Upper lobe of left lung (tissue), 6 donors: ENCODE data around the gene LSM3. TPM values are rescaled to one million over a fixed set of nuclear protein-coding genes. Genes with fewer than 3 reads are reported as not detected.

Source experiments
- ATAC-seq, 2 donors: fragments of 200-7000 bp; cut with Tn5 transposase; one replicate each; pipeline ENCODE4 v1.9.1; 2022; ENCODE audit warnings: mild to moderate bottlenecking in 2 of 2, moderate library complexity in 2 of 2; ENCODE audit not compliant: low FRiP score in 2 of 2
- DNase-seq, 2 donors: peaks; one replicate each; pipeline ENCODE4 v3.0.0-alpha.2; 2019 to 2020
- H3K27ac ChIP-seq, 4 donors: fragments of 200-600 bp; sonication (generic); one replicate each; pipeline ENCODE4 v1.5.1; 2016 to 2019
- H3K27me3 ChIP-seq, 4 donors: fragments of 200-600 bp; sonication (generic); one replicate each; pipeline ENCODE4 v1.5.1; 2017 to 2019
- H3K36me3 ChIP-seq, 4 donors: fragments of 200-600 bp; sonication (generic); one replicate each; pipeline ENCODE4 v1.5.1; 2016 to 2019
- H3K4me1 ChIP-seq, 4 donors: fragments of 200-600 bp; sonication (generic); one replicate each; pipeline ENCODE4 v1.5.1; 2018 to 2019
- H3K4me3 ChIP-seq, 4 donors: fragments of 200-600 bp; sonication (generic); one replicate each; pipeline ENCODE4 v1.5.1; 2017 to 2019; ENCODE audit warnings: mild to moderate bottlenecking in 2 of 4, moderate library complexity in 1 of 4
- H3K9me3 ChIP-seq, 4 donors: fragments of 200-600 bp; sonication (generic); one replicate each; pipeline ENCODE4 v1.5.1; 2018 to 2019
- EP300 ChIP-seq, 4 donors: sonication (generic); formaldehyde crosslinking; IDR thresholded peaks; one replicate each; pipeline ENCODE4 v1.5.1; 2017; ENCODE audit warnings: antibody characterized with exemption in 4 of 4, control low read depth in 2 of 4
- POLR2A ChIP-seq, 4 donors: fragments of 450-650 bp; IDR thresholded peaks; one replicate each; pipeline ENCODE4 v1.5.1; 2016 to 2017; ENCODE audit warnings: antibody characterized with exemption in 4 of 4, mild to moderate bottlenecking in 2 of 4
- POLR2AphosphoS5 ChIP-seq, 2 donors: sonication (generic); formaldehyde crosslinking; IDR thresholded peaks; one replicate each; pipeline ENCODE4 v1.5.1; 2017; ENCODE audit warnings: antibody characterized with exemption in 2 of 2
- WGBS, 2 donors: methylation state at CpG; one replicate each; pipeline ENCODE4 v1.1.5; 2017 to 2018; 5-methylcytosine and 5-hydroxymethylcytosine counted together
- total RNA-seq, 6 donors: library from RNA; depleted of rRNA in 4 of 6; stranded (reverse); fragments of >200 nt in 4 of 6; gene quantifications; one replicate each; pipeline versions ENCODE4 v1.1.0 to v1.2.1, GENCODE V29; 2016 to 2021
- TF ChIP-seq, protein P1 (sequence below), 6 experiments: fragments of 450-650 bp in 4 of 6; fragments of 200-600 bp in 2 of 6; sonication (generic) in 2 of 6; IDR thresholded peaks; one replicate each; pipeline ENCODE4 v1.5.1; 2016 to 2019; ENCODE audit warnings: antibody characterized with exemption in 6 of 6
- donor health status: DM: no; HTN: no; CAD: no; lungs with moderate emphysema.
- donor health status: DM: no; HTN: yes; CAD: no; lungs with severe emphysema.

LSM3 gene
- total RNA-seq, 6 donors from 2014 or later, result 2.1 to 10.3 (median 8.6) TPM

DNA sequence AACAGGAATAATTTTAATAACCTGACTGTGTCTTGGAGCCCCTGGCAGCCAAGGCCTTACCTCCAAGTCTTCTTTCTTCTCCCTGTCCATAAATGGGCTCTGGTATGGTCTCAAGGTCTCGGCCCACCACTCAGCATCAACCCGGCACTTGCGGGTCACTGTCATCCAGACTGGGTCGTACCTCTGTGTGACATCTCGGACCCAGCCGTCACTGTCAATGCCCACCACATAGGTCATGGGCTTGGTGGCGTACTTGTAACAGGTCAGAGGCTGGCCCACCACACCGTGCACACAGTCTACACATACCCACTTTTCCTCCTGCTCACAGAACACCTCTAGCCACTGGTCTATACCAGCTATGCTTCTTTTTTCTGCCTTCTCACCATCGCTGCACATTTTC is 20.7 kb upstream of the LSM3 start:
- WGBS, 2 donors, result 97 to 99% methylated on average over 7 to 9 of the region's 9 CpGs
- ATAC-seq, result no peak
- DNase-seq, result no peak
- H3K36me3 ChIP-seq, result peaks cover 38 to 92% (median 78%) of the 10 kb centered on the region in 4 donors
- H3K4me1 ChIP-seq, result no peaks in the 10 kb centered on the region
- H3K27ac ChIP-seq, result no peak overlapping the region
- no peak overlapping the region for H3K4me3 ChIP-seq
- no peaks in the 10 kb centered on the region for H3K27me3 ChIP-seq
- no peak for TF ChIP-seq POLR2AphosphoS5 (IDR thresholded peaks at IDR 0.05)
- no peak for TF ChIP-seq EP300 (IDR thresholded peaks at IDR 0.05)
- TF ChIP-seq POLR2A (IDR thresholded peaks at IDR 0.05), result no peak
- TF ChIP-seq, protein P1, sequence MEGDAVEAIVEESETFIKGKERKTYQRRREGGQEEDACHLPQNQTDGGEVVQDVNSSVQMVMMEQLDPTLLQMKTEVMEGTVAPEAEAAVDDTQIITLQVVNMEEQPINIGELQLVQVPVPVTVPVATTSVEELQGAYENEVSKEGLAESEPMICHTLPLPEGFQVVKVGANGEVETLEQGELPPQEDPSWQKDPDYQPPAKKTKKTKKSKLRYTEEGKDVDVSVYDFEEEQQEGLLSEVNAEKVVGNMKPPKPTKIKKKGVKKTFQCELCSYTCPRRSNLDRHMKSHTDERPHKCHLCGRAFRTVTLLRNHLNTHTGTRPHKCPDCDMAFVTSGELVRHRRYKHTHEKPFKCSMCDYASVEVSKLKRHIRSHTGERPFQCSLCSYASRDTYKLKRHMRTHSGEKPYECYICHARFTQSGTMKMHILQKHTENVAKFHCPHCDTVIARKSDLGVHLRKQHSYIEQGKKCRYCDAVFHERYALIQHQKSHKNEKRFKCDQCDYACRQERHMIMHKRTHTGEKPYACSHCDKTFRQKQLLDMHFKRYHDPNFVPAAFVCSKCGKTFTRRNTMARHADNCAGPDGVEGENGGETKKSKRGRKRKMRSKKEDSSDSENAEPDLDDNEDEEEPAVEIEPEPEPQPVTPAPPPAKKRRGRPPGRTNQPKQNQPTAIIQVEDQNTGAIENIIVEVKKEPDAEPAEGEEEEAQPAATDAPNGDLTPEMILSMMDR (IDR thresholded peaks at IDR 0.05), result no peak
- peaks cover 0 to 15% (median 3%) of the 10 kb centered on the region in 4 donors for H3K9me3 ChIP-seq

DNA sequence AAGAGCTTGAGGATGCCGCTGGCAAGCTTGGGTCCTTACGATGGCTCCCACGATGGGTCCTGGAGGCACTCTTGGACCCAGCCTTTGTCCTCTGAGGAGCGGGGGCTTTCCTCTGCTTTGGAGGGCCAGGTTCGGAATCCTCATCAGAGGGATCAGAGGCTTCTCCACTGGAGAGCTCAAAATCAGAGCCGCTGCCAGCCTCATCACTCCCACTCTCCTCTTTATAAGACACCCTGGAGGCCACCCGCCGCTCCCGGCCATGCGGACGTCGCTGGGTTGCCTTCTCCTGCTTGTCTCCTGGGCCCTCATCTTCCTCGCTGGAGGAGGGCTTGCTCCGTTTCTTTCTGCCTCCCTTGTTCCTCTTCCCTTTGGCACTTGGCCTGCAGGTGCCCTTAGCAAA is 20.2 kb upstream of the LSM3 start:
- peaks cover 42 to 92% (median 81%) of the 10 kb centered on the region in 4 donors for H3K36me3 ChIP-seq
- H3K4me3 ChIP-seq, result no peak overlapping the region
- no peak overlapping the region for H3K27ac ChIP-seq
- H3K4me1 ChIP-seq, result no peaks in the 10 kb centered on the region
- no peaks in the 10 kb centered on the region for H3K27me3 ChIP-seq
- no peak for TF ChIP-seq EP300 (IDR thresholded peaks at IDR 0.05)
- TF ChIP-seq, protein P1 (IDR thresholded peaks at IDR 0.05), result no peak
- no peak for TF ChIP-seq POLR2AphosphoS5 (IDR thresholded peaks at IDR 0.05)
- TF ChIP-seq POLR2A (IDR thresholded peaks at IDR 0.05), result no peak
- ATAC-seq (no peak), DNase-seq (no peak)
- 96% methylated on average over 13 to 14 of the region's 14 CpGs for WGBS, 2 donors
- H3K9me3 ChIP-seq, result peaks cover 0 to 15% (median 3%) of the 10 kb centered on the region in 4 donors

DNA sequence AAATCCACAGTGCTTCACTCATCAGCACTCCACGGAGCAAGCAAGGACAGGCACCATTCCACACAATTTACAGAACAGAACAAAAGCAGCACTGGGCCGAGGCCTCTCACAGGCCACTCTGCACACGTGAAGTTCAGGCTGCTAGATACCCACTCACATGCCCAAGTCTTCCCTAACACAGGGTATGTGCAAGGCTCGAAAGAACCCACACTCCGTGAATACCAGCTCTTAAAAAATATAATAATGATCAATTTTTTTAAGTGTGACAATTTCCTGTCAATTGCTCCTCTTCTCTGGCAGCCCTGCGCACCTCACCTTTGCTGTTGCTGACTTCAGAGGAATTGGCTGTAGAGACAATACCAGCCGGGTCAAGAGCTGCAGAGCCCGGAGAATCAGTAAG is 19.2 kb upstream of the LSM3 start:
- ATAC-seq, result no peak

DNA sequence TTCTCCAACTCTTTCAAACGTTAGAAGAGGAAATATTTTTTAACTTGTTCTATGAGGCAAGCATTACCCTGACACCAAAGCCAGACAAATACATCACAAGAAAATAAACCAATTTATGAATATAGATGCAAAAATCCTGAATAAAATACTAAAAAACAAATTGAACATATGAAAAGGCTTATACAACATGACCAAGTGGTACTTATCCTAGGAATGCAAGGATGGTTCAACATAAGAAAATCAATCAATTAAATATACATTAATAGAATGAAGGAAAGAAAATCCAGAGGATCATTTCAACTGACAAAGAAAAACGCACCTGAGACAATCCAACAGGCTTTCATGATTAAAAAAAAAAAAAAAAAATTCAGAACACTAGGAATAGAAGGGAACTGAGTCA is 17.3 kb upstream of the LSM3 start:
- no peak overlapping the region for H3K4me3 ChIP-seq
- no peak overlapping the region for H3K27ac ChIP-seq
- TF ChIP-seq POLR2AphosphoS5 (IDR thresholded peaks at IDR 0.05) (no peak), POLR2A (IDR thresholded peaks at IDR 0.05) (no peak), EP300 (IDR thresholded peaks at IDR 0.05) (no peak)
- TF ChIP-seq, protein P1 (IDR thresholded peaks at IDR 0.05), result no peak
- peaks cover 52 to 99% (median 91%) of the 10 kb centered on the region in 4 donors for H3K36me3 ChIP-seq
- WGBS, 2 donors, result 96% methylated on average over 2 of the region's 2 CpGs
- no peak for ATAC-seq
- DNase-seq, result no peak
- no peaks in the 10 kb centered on the region for H3K27me3 ChIP-seq
- H3K4me1 ChIP-seq, result no peaks in the 10 kb centered on the region
- peaks cover 0 to 15% (median 3%) of the 10 kb centered on the region in 4 donors for H3K9me3 ChIP-seq

More for the DNA sequence above, 19.2 kb upstream of the LSM3 start:
- peaks cover 0 to 15% (median 3%) of the 10 kb centered on the region in 4 donors for H3K9me3 ChIP-seq
- H3K27ac ChIP-seq, result no peak overlapping the region
- DNase-seq, result no peak
- no peaks in the 10 kb centered on the region for H3K27me3 ChIP-seq
- H3K36me3 ChIP-seq, result peaks cover 50 to 93% (median 82%) of the 10 kb centered on the region in 4 donors
- H3K4me1 ChIP-seq, result no peaks in the 10 kb centered on the region
- 94 to 95% methylated on average over 8 of the region's 8 CpGs for WGBS, 2 donors
- no peak overlapping the region for H3K4me3 ChIP-seq
- TF ChIP-seq POLR2A (IDR thresholded peaks at IDR 0.05) (no peak), POLR2AphosphoS5 (IDR thresholded peaks at IDR 0.05) (no peak)

DNA sequence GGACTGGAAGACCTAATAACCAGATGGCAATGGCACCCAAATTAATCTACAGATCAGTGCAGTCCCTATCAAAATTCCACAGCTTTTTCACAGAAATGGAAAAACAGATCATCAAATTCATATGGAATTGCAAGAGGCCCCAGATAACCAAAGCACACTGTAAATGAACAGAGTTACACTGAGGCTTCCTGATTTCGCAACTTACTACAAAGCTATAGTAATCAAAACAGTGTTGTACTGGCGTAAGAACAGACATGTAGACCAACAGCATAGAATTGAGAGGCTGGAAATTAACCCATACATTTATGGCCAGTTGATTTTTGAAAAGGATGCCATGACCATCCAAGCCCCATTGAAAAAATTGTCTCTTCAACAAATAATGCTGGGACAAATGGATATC is 16.4 kb upstream of the LSM3 start:
- peaks cover 56 to 99% (median 94%) of the 10 kb centered on the region in 4 donors for H3K36me3 ChIP-seq

More for the DNA sequence above, 16.4 kb upstream of the LSM3 start:
- TF ChIP-seq EP300 (IDR thresholded peaks at IDR 0.05) (no peak), POLR2AphosphoS5 (IDR thresholded peaks at IDR 0.05) (no peak), POLR2A (IDR thresholded peaks at IDR 0.05) (no peak)
- TF ChIP-seq, protein P1 (IDR thresholded peaks at IDR 0.05), result no peak
- H3K27me3 ChIP-seq, result no peaks in the 10 kb centered on the region
- DNase-seq (no peak), ATAC-seq (no peak)
- H3K4me3 ChIP-seq, result no peak overlapping the region
- no peak overlapping the region for H3K27ac ChIP-seq
- no peaks in the 10 kb centered on the region for H3K4me1 ChIP-seq
- peaks cover 0 to 15% (median 3%) of the 10 kb centered on the region in 4 donors for H3K9me3 ChIP-seq
- WGBS, 2 donors, result 95 to 96% methylated on average over 2 of the region's 2 CpGs
